OCI-LY1 (cell line): ENCODE results near the gene HPSE2.

Source experiments
- H2AFZ ChIP-seq: fragments of 200-600 bp; sonication (generic), shearing (Covaris generic); 2 replicates; pipeline ENCODE4 v1.6.0; 2014; ENCODE audit warnings: antibody characterized with exemption, mild to moderate bottlenecking, low read length
- H3F3A ChIP-seq: fragments of 200-600 bp; sonication (generic), shearing (Covaris generic); 2 replicates; pipeline ENCODE4 v1.6.0; 2014; ENCODE audit warnings: mild to moderate bottlenecking, antibody characterized with exemption, low read length, moderate library complexity; ENCODE audit not compliant: insufficient read depth
- H3K27ac ChIP-seq: fragments of 200-600 bp; sonication (generic); 2 replicates; pipeline ENCODE4 v1.5.1; 2014; ENCODE audit warnings: low read length, mixed run types, mild to moderate bottlenecking, low read depth; ENCODE audit not compliant: poor library complexity, severe bottlenecking
- H3K27me3 ChIP-seq: fragments of 200-600 bp; sonication (generic); 2 replicates; pipeline ENCODE4 v1.6.0; 2014; ENCODE audit warnings: antibody characterized with exemption, mild to moderate bottlenecking, low read length, moderate library complexity; ENCODE audit not compliant: insufficient read depth
- H3K36me3 ChIP-seq: fragments of 200-600 bp; sonication (generic); 2 replicates; pipeline ENCODE4 v1.6.1; 2014; ENCODE audit warnings: mild to moderate bottlenecking, antibody characterized with exemption, low read length, moderate library complexity, mixed read lengths; ENCODE audit not compliant: insufficient read depth
- H3K4me1 ChIP-seq: fragments of 200-600 bp; sonication (generic); 2 replicates; pipeline ENCODE4 v1.5.1; 2014; ENCODE audit warnings: mild to moderate bottlenecking, low read length, moderate library complexity; ENCODE audit not compliant: insufficient read depth, severe bottlenecking
- H3K4me2 ChIP-seq: fragments of 200-600 bp; sonication (generic), shearing (Covaris generic); 2 replicates; pipeline ENCODE4 v1.6.1; 2014; ENCODE audit warnings: low read length
- H3K4me3 ChIP-seq: fragments of 200-600 bp; sonication (generic); 2 replicates; pipeline ENCODE4 v1.5.1; 2014; ENCODE audit warnings: low read length, low read depth, mild to moderate bottlenecking, mixed read lengths; ENCODE audit not compliant: poor library complexity, severe bottlenecking
- H3K79me2 ChIP-seq: fragments of 200-600 bp; shearing (Covaris generic); 2 replicates; pipeline ENCODE4 v1.6.1; 2016; ENCODE audit warnings: mixed run types, low read length, mixed read lengths; ENCODE audit not compliant: insufficient read depth
- H3K9ac ChIP-seq: fragments of 200-600 bp; sonication (generic), shearing (Covaris generic); 2 replicates; pipeline ENCODE4 v1.6.1; 2014; ENCODE audit warnings: mild to moderate bottlenecking, low read length, mixed read lengths
- H3K9me2 ChIP-seq: fragments of 200-600 bp; sonication (generic), shearing (Covaris generic); 2 replicates; pipeline ENCODE4 v1.6.1; 2014; ENCODE audit warnings: low read depth, mild to moderate bottlenecking, low read length, mixed read lengths
- H3K9me3 ChIP-seq: fragments of 200-600 bp; shearing (Covaris generic); 2 replicates; pipeline ENCODE4 v1.6.1; 2014; ENCODE audit warnings: low read length, mixed read lengths
- H4K20me1 ChIP-seq: fragments of 200-600 bp; sonication (generic), shearing (Covaris generic); 2 replicates; pipeline ENCODE4 v1.6.0; 2016; ENCODE audit warnings: mild to moderate bottlenecking, low read length; ENCODE audit not compliant: insufficient read depth
- CTCF ChIP-seq: fragments of 200-600 bp; sonication (generic), shearing (Covaris generic); IDR thresholded peaks from 2 replicates; pipeline ENCODE4 v1.5.1; 2017; ENCODE audit warnings: mild to moderate bottlenecking, antibody characterized with exemption, low read length, moderate library complexity, mixed read lengths
- EZH2 ChIP-seq: fragments of 200-600 bp; sonication (generic), shearing (Covaris generic); IDR thresholded peaks from 2 replicates; pipeline ENCODE4 v1.8.0; 2017; ENCODE audit warnings: borderline replicate concordance, mixed run types, mild to moderate bottlenecking, antibody characterized with exemption, low read length, moderate library complexity, mixed read lengths

The HPSE2 gene

DNA sequence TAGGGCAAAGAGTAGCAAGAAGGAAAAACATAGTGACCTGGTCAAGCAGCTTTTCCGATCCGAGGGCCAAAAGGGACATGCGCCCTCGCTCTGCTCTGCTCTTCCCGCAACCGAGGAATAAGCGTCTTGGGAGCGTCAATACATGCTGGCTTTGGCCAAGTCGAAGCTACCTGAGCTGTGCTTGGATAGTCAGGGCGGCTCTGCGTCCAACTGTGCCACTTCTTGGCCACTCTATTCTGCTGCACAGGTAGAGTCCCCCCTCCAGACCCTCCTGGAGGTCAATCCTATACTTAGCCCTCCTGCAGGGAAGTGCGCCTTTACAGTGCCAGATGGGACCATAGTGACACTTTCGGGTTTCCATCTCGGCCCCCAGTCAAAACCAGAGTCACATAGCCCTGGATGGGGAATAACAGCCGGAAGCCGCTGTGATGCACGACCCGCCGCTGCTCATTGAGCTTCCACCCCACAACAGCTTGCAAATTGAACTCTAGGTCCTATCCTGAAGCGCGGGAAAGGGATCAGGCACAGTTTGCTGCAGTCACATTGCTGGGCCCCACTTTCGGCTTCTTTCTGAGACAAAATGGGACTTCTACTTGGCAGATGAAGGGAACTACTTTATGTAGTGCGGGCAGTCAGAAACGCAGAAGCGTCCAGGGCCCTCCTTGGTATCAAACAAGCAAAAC lies 1.1 kb upstream of the HPSE2 start:
- Histone ChIP-seq H3K9me3 (no peaks in the 10 kb centered on the region), H4K20me1 (no peaks in the 10 kb centered on the region), H3F3A (no peaks in the 10 kb centered on the region), H2AFZ (no peak overlapping the region), H3K9ac (no peak overlapping the region), H3K4me3 (no peak overlapping the region), H3K9me2 (no peaks in the 10 kb centered on the region), H3K4me1 (no peaks in the 10 kb centered on the region), H3K27me3 (no peaks in the 10 kb centered on the region), H3K36me3 (no peaks in the 10 kb centered on the region), H3K27ac (no peak overlapping the region), H3K4me2 (no peak overlapping the region), H3K79me2 (no peaks in the 10 kb centered on the region)
- TF ChIP-seq CTCF (no peak), EZH2 (no peak)

- Histone ChIP-seq H3K79me2 (no peaks in the 10 kb centered on the region), H3K4me2 (no peak overlapping the region), H3K27me3 (no peaks in the 10 kb centered on the region), H3K4me3 (no peak overlapping the region), H3K27ac (no peak overlapping the region), H2AFZ (no peak overlapping the region), H3K9ac (no peak overlapping the region), H4K20me1 (no peaks in the 10 kb centered on the region), H3K9me3 (no peaks in the 10 kb centered on the region), H3F3A (no peaks in the 10 kb centered on the region), H3K4me1 (no peaks in the 10 kb centered on the region), H3K9me2 (no peaks in the 10 kb centered on the region), H3K36me3 (no peaks in the 10 kb centered on the region)
- TF ChIP-seq EZH2 (no peak), CTCF (no peak)
These were observed 628 bp downstream of the HPSE2 start for GRCh38 chr10:99234791-99235657.

- H3K9ac ChIP-seq: no peak overlapping the region
- H3K9me2 ChIP-seq: no peaks in the 10 kb centered on the region
- no peak overlapping the region for H3K4me3 ChIP-seq
- no peaks in the 10 kb centered on the region for H3K9me3 ChIP-seq
- no peak for TF ChIP-seq EZH2
- no peak for TF ChIP-seq CTCF
- no peaks in the 10 kb centered on the region for H3K27me3 ChIP-seq
- no peak overlapping the region for H2AFZ ChIP-seq
- no peaks in the 10 kb centered on the region for H3K4me1 ChIP-seq
- no peak overlapping the region for H3K4me2 ChIP-seq
- H3K36me3 ChIP-seq: no peaks in the 10 kb centered on the region
- H3K79me2 ChIP-seq: no peaks in the 10 kb centered on the region
- no peaks in the 10 kb centered on the region for H3F3A ChIP-seq
- H4K20me1 ChIP-seq: no peaks in the 10 kb centered on the region
- H3K27ac ChIP-seq: no peak overlapping the region
These were observed 1.4 kb downstream of the HPSE2 start for GRCh38 chr10:99234041-99234790.
